Measurements from ENCODE around the gene IGFN1. TPM values are rescaled to one million over a fixed set of nuclear protein-coding genes. Genes with fewer than 3 reads are reported as not detected.
A peak's percentile ranks its signal among the peaks of the same experiment; 100 is the strongest.

IGFN1 gene
- total and polyA plus RNA-seq, 9 of the 15 experiments (the other 6 are each of a cell fraction or from before 2014, with no cell fraction given), result 0.04 TPM; not detected in 8

DNA sequence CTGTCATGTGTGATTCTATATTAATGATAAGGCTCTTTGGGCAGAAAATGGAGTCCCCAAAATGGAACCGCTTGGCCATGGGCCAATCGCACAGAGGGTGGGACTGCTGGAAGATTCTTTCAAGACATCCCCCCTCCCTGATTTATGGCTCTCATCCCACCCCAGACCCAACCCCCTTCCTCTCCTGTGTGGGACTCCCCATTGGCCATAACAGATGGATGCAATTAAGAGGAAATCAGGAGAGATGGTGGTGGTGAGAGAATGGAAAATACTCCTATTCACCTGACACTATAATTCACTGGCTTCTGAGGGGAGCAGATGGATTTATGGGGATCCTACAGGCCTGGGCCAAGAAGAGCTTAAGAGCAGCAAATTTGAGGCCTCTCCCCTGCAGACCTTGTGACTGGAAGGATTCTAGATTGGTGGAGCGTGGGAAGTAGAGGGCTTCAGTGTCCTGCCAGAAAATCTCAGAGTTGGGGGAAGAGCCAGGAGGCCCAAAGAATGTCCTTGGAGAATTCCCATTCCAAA, 1.7 kb downstream of the IGFN1 start:
- ChIA-PET CTCF (ENCODE audit: low intra/inter-chr PET ratio) (no interaction called here), POLR2A (interaction anchor here (1.1 kb wide), 1 partner anchor 77 kb away, joined by 3 read pairs; no protein-coding TSS in a partner anchor)
- no peak overlapping the region for H3K9ac ChIP-seq (ENCODE audit: insufficient read depth in 1 of 2, low read depth in 2 of 2, low read length in 2 of 2)
- DNase-seq (ENCODE audit: extremely low read depth in 1 of 4, low spot score in 3 of 4) (no peak), ATAC-seq (no peak), FAIRE-seq (no peak)
- no peaks in the 10 kb centered on the region for H3K36me3 ChIP-seq (ENCODE audit: control insufficient read depth, insufficient read depth, low read length)
- H3K4me3 ChIP-seq, result no peak overlapping the region
- H2AFZ ChIP-seq (ENCODE audit: low read depth, low read length), result no peak overlapping the region
- no peaks in the 10 kb centered on the region for H3K9me3 ChIP-seq (replicated peaks; ENCODE audit: control insufficient read depth, insufficient read depth, low read depth, low read length)
- TF ChIP-seq MEIS2 (IDR thresholded peaks at IDR 0.05; ENCODE audit: partially characterized antibody) (peak; percentile 14), FOSL1 (tag; conservative IDR thresholded peaks at IDR 0.05) (0 out of 2 replicates have a peak, but pooled peaks have one; percentile 7), NFIC (IDR thresholded peaks at IDR 0.05) (peak; percentile 58), CEBPB (tag; IDR thresholded peaks at IDR 0.05) (0 out of 2 replicates have a peak, but pooled peaks have one; percentile 1)
- TF ChIP-seq, protein P1, sequence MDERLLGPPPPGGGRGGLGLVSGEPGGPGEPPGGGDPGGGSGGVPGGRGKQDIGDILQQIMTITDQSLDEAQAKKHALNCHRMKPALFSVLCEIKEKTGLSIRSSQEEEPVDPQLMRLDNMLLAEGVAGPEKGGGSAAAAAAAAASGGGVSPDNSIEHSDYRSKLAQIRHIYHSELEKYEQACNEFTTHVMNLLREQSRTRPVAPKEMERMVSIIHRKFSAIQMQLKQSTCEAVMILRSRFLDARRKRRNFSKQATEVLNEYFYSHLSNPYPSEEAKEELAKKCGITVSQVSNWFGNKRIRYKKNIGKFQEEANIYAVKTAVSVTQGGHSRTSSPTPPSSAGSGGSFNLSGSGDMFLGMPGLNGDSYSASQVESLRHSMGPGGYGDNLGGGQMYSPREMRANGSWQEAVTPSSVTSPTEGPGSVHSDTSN (CRISPR knock-in tag; IDR thresholded peaks at IDR 0.05; ENCODE audit: low read depth), result no peak
- TF ChIP-seq, protein P1 (tag; conservative IDR thresholded peaks at IDR 0.05; ENCODE audit: low read depth), result 0 out of 2 replicates have a peak, but pooled peaks have one; percentile 20
- TF ChIP-seq, protein P2, sequence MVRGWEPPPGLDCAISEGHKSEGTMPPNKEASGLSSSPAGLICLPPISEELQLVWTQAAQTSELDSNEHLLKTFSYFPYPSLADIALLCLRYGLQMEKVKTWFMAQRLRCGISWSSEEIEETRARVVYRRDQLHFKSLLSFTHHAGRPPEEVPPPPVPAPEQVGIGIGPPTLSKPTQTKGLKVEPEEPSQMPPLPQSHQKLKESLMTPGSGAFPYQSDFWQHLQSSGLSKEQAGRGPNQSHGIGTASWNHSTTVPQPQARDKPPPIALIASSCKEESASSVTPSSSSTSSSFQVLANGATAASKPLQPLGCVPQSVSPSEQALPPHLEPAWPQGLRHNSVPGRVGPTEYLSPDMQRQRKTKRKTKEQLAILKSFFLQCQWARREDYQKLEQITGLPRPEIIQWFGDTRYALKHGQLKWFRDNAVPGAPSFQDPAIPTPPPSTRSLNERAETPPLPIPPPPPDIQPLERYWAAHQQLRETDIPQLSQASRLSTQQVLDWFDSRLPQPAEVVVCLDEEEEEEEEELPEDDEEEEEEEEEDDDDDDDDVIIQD (CRISPR knock-in tag; IDR thresholded peaks at IDR 0.05), result no peak
- BruUV-seq (replicated peaks), result no TSS peak
- H3K9me1 ChIP-seq (ENCODE audit: control insufficient read depth, insufficient read depth, low read length), result no peaks in the 10 kb centered on the region
- peaks cover 38 to 80% of the 10 kb centered on the region in 2 experiments for H3K27me3 ChIP-seq (ENCODE audit: control insufficient read depth in 2 of 2, insufficient read depth in 2 of 2, low read length in 2 of 2)
- in situ Hi-C loops (cut with MboI), result no loop called here
- H3K79me2 ChIP-seq (ENCODE audit: control insufficient read depth, insufficient read depth, low read length), result no peaks in the 10 kb centered on the region
- peaks cover 0 to 6% of the 10 kb centered on the region in 2 experiments; a peak in 2 of 5 replicates for H3K4me1 ChIP-seq (replicated peaks in 1 of 2; ENCODE audit: control insufficient read depth in 2 of 2, insufficient read depth in 2 of 2, low read length in 2 of 2)
- H4K20me1 ChIP-seq (replicated peaks; ENCODE audit: control insufficient read depth, insufficient read depth, low read length), result 0 out of 2 replicates have a peak, but pooled peaks cover 4% of the 10 kb centered on the region
- H3K27ac ChIP-seq (ENCODE audit: extremely low read depth, low read depth, low read length), result no peak overlapping the region
- WGBS (ENCODE audit: insufficient coverage, low coverage, missing lambda C conversion rate), result 4% methylated on average over 3 of the region's 3 CpGs
- intact Hi-C loops (cut with micrococcal nuclease), result no loop called here
- H3K4me2 ChIP-seq (ENCODE audit: insufficient read depth, low read length), result no peak overlapping the region

Data from K562 (cell line).